Stimulated activated CD8-positive, alpha-beta memory T cell treated with anti-CD3 and anti-CD28 coated beads, Interleukin-4, amount 100 ng/mL, for 1 hour (primary cell): Measurements from ENCODE around the gene ABCC2.
"Not testable (repeated sequence)": the region's sequence is repeated elsewhere in the genome, so short reads cannot be mapped to it uniquely, and the experiment has no call there.

Source experiments
- DNase-seq, 2 donors: peaks; one replicate each; pipeline ENCODE4 v3.0.0-alpha.2; 2020; ENCODE audit warnings: low read depth in 2 of 2, low spot score in 1 of 2

ABCC2 gene

DNA sequence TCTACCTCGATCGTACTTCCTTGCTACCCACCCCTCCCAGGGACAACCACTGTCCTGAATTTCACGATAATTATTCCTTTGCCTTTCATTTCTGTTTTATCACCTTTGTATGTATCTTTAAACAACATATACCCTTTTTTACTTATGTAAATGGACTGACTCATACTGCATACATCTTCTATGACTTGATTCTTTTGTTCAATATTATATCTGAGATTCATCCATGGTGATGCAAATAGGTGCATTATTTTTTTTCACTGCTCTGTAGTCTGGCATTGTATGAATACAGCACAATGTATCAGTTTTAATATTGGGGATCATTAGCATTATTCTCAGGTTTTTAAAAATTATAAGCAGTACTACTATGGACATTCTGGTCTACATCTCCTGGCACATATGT, 69.4 kb downstream of the ABCC2 start:
- DNase-seq: no peak

- DNase-seq: no peak
Observed at GRCh38 chr10:99852481-99853213, 70.2 kb downstream of the ABCC2 start.

GRCh38 chr10:99853655-99854054, 71.2 kb downstream of the ABCC2 start:
- no peak for DNase-seq

GRCh38 chr10:99854860-99855259, 72.4 kb downstream of the ABCC2 start:
- DNase-seq: no peak

DNA sequence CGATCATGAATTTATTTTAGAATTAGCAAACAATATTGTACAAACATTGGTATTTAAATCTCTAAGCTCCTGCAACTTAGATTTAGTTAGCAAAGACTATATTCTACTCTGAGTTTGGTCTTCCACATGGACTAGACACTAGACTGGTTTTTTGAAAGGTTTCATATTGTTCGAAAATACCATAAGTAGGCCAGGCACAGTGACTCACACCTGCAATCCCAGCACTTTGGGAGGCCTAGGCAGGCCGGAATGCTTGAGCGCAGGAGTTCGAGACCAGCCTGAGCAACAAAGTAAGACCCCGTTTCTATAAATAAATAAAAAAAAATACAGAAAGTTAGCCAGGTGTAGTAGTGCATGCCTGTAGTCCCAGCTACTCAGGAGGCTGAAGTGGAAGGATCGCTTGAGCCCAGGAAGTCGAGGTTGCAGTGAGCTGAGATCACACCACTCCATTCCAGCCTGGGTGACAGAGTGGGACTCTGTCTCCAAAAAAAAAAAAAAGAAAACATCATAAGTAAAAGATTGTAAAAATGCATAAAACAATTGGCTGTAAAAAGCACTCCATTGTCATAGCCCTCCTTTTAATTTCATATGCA, 73.1 kb downstream of the ABCC2 start:
- DNase-seq: no peak

- no peak for DNase-seq
Observed at GRCh38 chr10:99858849-99859248, 76.4 kb downstream of the ABCC2 start.

DNA sequence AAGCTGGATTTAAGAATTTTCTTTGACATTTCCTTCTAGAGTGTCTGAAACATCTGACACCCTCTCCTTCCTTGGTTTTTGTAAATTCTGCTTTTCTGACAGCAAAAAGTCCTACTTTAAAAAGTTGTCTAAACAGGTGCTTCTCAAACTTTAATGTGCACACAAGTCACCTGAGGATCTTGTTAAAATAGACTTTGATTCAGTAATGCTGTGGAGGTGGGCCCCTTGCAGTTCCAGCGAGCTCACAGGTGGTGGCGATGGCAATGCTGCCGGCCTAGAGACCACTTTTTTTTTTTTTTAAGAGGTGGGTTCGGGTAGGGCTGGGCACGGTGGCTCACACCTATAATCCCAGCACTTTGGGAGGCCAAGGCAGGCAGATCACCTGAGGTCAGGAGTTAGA, 77.1 kb downstream of the ABCC2 start:
- DNase-seq: no peak

- no peak for DNase-seq
Observed at GRCh38 chr10:99860466-99860865, 78.0 kb downstream of the ABCC2 start.

DNA sequence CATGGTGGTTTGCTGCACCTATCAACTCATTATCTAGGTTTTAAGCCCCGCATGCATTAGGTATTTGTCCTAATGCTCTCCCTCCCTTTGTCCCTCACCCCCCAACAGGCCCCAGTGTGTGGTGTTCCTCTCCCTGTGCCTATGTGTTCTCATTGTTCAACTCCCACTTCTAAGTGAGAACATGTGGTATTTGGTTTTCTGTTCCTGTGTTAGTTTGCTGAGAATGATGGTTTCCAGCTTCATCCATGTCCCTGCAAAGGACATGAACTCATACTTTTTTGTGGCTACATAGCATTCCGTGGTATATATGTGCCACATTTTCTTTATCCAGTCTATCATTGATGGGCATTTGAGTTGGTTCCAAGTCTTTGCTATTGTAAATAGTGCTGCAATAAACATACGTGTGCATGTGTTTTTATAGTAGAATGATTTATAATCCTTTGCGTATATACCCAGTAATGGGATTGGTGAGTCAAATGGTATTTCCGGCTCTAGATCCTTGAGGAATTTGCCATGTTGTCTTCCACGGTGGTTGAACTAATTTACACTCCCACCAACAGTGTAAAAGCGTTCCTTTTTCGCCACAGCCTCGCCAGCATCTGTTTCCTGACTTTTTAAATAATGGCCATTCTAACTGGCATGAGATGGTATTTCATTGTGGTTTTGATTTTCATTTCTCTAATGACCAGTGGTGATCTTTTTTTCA, 81.2 kb downstream of the ABCC2 start:
- DNase-seq: not testable (repeated sequence)

DNA sequence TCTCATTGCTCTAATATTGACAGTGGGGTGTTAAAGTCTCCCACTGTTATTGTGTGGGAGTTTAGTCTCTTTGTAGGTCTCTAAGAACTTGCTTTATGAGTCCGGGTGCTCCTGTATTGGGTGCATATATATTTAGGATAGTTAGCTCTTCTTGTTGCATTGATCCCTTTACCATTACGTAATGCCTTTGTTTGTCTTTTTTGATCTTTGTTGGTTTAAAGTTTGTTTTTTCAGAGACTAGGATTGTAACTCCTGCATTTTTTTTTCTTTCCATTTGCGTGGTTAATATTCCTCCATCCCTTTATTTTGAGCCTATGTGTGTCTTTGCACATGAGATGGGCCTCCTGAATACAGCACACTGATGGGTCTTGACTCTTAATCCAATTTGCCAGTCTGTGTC, 84.8 kb downstream of the ABCC2 start:
- DNase-seq: not testable (repeated sequence)

DNA sequence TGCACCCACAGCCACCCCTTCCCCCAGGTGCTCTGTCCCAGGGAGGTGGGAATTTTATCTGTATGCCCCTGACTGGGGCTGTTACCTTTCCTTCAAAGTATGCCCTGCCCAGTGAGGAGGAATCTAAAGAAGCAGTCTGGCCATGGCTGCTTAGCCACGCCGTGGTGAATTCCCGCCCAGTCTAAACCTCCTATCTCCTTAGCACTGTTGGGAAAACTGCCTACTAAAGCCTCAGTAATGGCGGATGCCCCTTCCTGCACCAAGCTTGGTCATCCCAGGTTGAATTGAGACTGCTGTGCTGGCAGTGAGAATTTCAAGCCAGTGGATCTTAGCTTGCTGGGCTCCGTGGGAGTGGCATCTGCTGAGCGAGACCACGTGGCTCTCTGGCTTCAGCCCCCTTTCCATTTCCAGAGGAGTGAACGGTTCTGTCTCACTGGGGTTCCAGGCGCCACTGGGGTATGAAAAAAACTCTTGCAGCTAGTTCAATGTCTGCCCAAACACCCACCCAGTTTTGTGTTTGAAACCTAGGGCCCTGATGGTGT, 87.2 kb downstream of the ABCC2 start:
- DNase-seq: no peak

DNA sequence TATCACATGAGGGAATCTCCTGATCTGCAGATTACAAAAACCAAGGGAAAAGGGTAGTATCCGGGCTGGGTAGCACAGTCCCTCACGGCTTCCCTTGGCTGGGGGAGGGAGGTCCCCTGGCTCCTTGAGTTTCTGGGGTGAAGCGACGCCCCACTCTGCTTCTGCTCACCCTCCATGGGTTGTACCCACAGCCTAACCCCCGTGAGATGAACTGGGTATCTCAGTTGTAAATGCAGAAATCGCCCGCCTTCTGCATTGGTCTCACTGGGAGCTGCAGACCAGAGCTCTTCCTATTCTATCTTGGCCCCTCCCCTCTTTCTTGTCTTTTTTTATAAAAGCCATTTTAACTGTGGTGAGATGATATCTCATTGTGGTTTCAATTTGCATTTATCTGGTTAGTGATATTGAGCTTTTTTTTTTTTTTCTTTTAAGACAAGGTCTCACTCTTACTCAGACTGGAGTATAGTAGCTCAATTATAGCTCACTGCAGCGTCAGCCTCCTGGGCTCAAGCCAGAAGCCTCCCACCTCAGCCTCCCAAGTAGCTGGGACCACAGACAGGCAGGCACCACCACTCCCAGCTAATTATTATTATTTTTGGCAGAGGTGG, 87.8 kb downstream of the ABCC2 start:
- DNase-seq: no peak

GRCh38 chr10:99872367-99873162, 90.1 kb downstream of the ABCC2 start:
- no peak for DNase-seq

- DNase-seq: no peak
Observed at GRCh38 chr10:99873846-99874245, 91.4 kb downstream of the ABCC2 start.

GRCh38 chr10:99874341-99875085, 92.1 kb downstream of the ABCC2 start:
- DNase-seq: no peak

DNA sequence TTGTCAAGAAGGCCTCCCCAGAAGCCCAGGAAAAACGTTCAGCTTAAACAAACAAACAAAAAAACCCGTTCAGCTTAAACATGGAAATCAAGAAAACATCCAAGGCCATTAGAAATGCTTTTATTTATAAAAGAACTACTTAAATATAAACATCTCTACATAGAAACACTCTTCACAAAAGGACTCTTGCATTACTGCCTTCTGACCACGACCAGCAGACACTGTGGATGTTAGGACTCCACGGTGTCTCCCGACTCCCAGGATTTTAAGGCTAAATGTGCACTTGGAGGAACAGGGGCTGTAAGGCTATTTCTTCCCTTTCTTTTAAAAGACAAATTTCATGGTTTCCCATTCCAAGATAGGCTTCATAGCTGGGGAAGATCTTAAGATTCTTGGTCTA, 93.0 kb downstream of the ABCC2 start:
- no peak for DNase-seq

GRCh38 chr10:99880080-99880835, 97.8 kb downstream of the ABCC2 start:
- no peak for DNase-seq

- no peak for DNase-seq
Observed at GRCh38 chr10:99881371-99881770, 98.9 kb downstream of the ABCC2 start.

DNA sequence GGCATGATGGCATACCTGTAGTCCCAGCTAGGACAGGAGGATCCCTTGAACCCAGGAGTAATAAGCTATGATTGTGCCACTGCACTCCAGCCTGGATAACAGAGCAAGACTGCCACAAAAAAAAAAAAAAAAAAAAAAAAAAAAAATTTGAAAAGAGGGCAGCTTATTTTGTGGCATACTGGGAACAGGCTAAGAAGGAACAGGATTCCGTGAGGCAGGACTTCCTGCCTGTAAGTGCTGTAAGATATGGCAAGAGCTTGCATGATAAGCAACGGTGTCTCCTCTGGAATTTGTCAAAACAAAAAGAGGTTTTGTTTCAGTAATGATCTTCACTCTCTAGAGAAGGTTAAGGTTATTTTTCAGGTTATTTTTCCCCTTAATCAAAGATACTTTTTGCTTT, 101.1 kb downstream of the ABCC2 start:
- no peak for DNase-seq
